Neuronal stem cell (in vitro differentiated cells): ENCODE measurements around the gene INO80.

Experiments used
- DNase-seq: peaks from one replicate; pipeline ENCODE4 v3.0.0-alpha.2; 2013; ENCODE audit warnings: low spot score
- H2AFZ ChIP-seq: one replicate; pipeline ENCODE4 v1.6.1; 2013; ENCODE audit warnings: mild to moderate bottlenecking, low read length, inconsistent platforms
- H2AK5ac ChIP-seq: 2 replicates; pipeline ENCODE4 v1.6.1; 2013; ENCODE audit warnings: low read depth, mild to moderate bottlenecking, inconsistent platforms, low read length, moderate library complexity, mixed read lengths
- H2BK120ac ChIP-seq: 2 replicates; pipeline ENCODE4 v1.6.1; 2013; ENCODE audit warnings: low read depth, mild to moderate bottlenecking, inconsistent platforms, low read length, moderate library complexity, mixed read lengths
- H2BK12ac ChIP-seq: one replicate; pipeline ENCODE4 v1.6.1; 2013; ENCODE audit warnings: low read length, inconsistent platforms
- H2BK15ac ChIP-seq: 2 replicates; pipeline ENCODE4 v1.6.1; 2013; ENCODE audit warnings: mild to moderate bottlenecking, low read length, inconsistent platforms, mixed read lengths
- H2BK5ac ChIP-seq: one replicate; pipeline ENCODE4 v1.6.1; 2013; ENCODE audit warnings: inconsistent platforms, mild to moderate bottlenecking, low read length, moderate library complexity
- H3K14ac ChIP-seq: one replicate; pipeline ENCODE4 v1.6.1; 2013; ENCODE audit warnings: low read length, inconsistent platforms
- H3K18ac ChIP-seq: 2 replicates; pipeline ENCODE4 v1.6.1; 2013; ENCODE audit warnings: low read length, inconsistent platforms
- H3K23ac ChIP-seq: 2 replicates; pipeline ENCODE4 v1.6.1; 2013; ENCODE audit warnings: low read depth, mild to moderate bottlenecking, mixed read lengths, low read length, inconsistent platforms; ENCODE audit not compliant: poor library complexity
- H3K27ac ChIP-seq: replicated peaks from 3 replicates; pipeline ENCODE4 v1.5.1; 2013; ENCODE audit warnings: low read length, inconsistent platforms
- H3K27me3 ChIP-seq, 3 experiments: 2 replicates each; pipeline ENCODE4 v1.6.1; 2013; ENCODE audit warnings: low read length in 3 of 3, mild to moderate bottlenecking in 2 of 3, inconsistent platforms in 1 of 3, low read depth in 1 of 3, mixed read lengths in 1 of 3, moderate library complexity in 1 of 3; ENCODE audit not compliant: control insufficient read depth in 3 of 3, insufficient read depth in 3 of 3
- H3K36me3 ChIP-seq, 2 donors: replicated peaks in 1 of 2; 2 replicates each; pipeline ENCODE4 v1.6.1; 2013; ENCODE audit warnings: low read length in 2 of 2; ENCODE audit not compliant: control insufficient read depth in 2 of 2, insufficient read depth in 2 of 2
- H3K4ac ChIP-seq: 2 replicates; pipeline ENCODE4 v1.6.1; 2013; ENCODE audit warnings: inconsistent platforms, mild to moderate bottlenecking, low read length, moderate library complexity
- H3K4me1 ChIP-seq, 2 donors: 1 replicate in 1 of 2; 2 replicates in 1 of 2; pipeline ENCODE4 v1.6.1; 2013; ENCODE audit warnings: low read length in 2 of 2, low read depth in 1 of 2; ENCODE audit not compliant: control insufficient read depth in 2 of 2, insufficient read depth in 1 of 2
- H3K4me2 ChIP-seq: one replicate; pipeline ENCODE4 v1.6.1; 2013; ENCODE audit warnings: mild to moderate bottlenecking, low read length, inconsistent platforms; ENCODE audit not compliant: insufficient read depth, poor library complexity, severe bottlenecking
- H3K4me3 ChIP-seq, 2 donors: 2 replicates each; pipeline ENCODE4 v1.5.1; 2013; ENCODE audit warnings: low read length in 2 of 2, mild to moderate bottlenecking in 2 of 2, inconsistent platforms in 1 of 2, moderate library complexity in 1 of 2
- H3K79me1 ChIP-seq: one replicate; pipeline ENCODE4 v1.6.1; 2013; ENCODE audit warnings: low read depth, mild to moderate bottlenecking, inconsistent platforms, low read length, moderate library complexity
- H3K9ac ChIP-seq: one replicate; pipeline ENCODE4 v1.6.1; 2013; ENCODE audit warnings: mild to moderate bottlenecking, low read depth, low read length, inconsistent platforms; ENCODE audit not compliant: poor library complexity
- H3K9me3 ChIP-seq, 2 donors: replicated peaks in 1 of 2; 2 replicates each; pipeline versions ENCODE3 to v1.6.1; 2013; ENCODE audit warnings: low read length in 2 of 2, mild to moderate bottlenecking in 2 of 2, inconsistent platforms in 1 of 2, low read depth in 1 of 2, mixed read lengths in 1 of 2, moderate library complexity in 1 of 2; ENCODE audit not compliant: control insufficient read depth in 2 of 2, insufficient read depth in 1 of 2
- H4K8ac ChIP-seq: one replicate; pipeline ENCODE4 v1.6.1; 2013; ENCODE audit warnings: low read depth, mild to moderate bottlenecking, inconsistent platforms, low read length, moderate library complexity
- H4K91ac ChIP-seq: one replicate; pipeline ENCODE4 v1.6.1; 2013; ENCODE audit warnings: low read length, low read depth, mild to moderate bottlenecking, inconsistent platforms; ENCODE audit not compliant: poor library complexity
- WGBS, 2 donors: extraction: QIAGEN DNeasy Blood & Tissue Kit; methylation state at CpG; one replicate each; pipeline ENCODE4 v1.1.7; 2013; ENCODE audit warnings: missing lambda C conversion rate in 2 of 2, mixed read lengths in 1 of 2; ENCODE audit not compliant: insufficient read length in 2 of 2, insufficient replicate concordance in 1 of 2; ENCODE audit errors: extremely low coverage in 2 of 2; 5-methylcytosine and 5-hydroxymethylcytosine counted together

The INO80 gene

GRCh38 chr15:41125063-41125669, 9.1 kb upstream of the INO80 start:
- WGBS, 2 donors, result no CpG with 5 or more reads among the region's 1 CpG
- Histone ChIP-seq H3K27me3 (peaks cover 0 to 3% (median 2%) of the 10 kb centered on the region in 3 experiments), H3K4me2 (no peak overlapping the region)

GRCh38 chr15:41124058-41124457, 8.0 kb upstream of the INO80 start:
- Histone ChIP-seq H3K9me3 (no peaks in the 10 kb centered on the region), H3K27me3 (peaks cover 0 to 3% (median 2%) of the 10 kb centered on the region in 3 experiments), H3K27ac (no peak overlapping the region), H2BK12ac (no peak overlapping the region), H3K4ac (no peak overlapping the region), H2BK15ac (no peak overlapping the region), H2AFZ (no peak overlapping the region), H3K18ac (no peak overlapping the region), H2AK5ac (no peak overlapping the region), H3K79me1 (no peaks in the 10 kb centered on the region), H2BK120ac (no peak overlapping the region), H3K4me2 (no peak overlapping the region), H3K9ac (no peak overlapping the region), H3K23ac (no peak overlapping the region), H3K4me1 (no peaks in the 10 kb centered on the region), H3K14ac (no peak overlapping the region), H3K4me3 (no peak overlapping the region), H4K91ac (no peak overlapping the region), H2BK5ac (no peak overlapping the region), H4K8ac (no peak overlapping the region), H3K36me3 (no peaks in the 10 kb centered on the region)
- no CpG with 5 or more reads among the region's 5 CpGs for WGBS, 2 donors
- DNase-seq, result no peak

More at GRCh38 chr15:41125063-41125669, 9.1 kb upstream of the INO80 start:
- no peak overlapping the region for H2BK5ac ChIP-seq
- H3K79me1 ChIP-seq, result no peaks in the 10 kb centered on the region
- H3K27ac ChIP-seq, result no peak overlapping the region
- DNase-seq, result no peak
- no peak overlapping the region for H2BK15ac ChIP-seq
- H3K14ac ChIP-seq, result no peak overlapping the region
- no peak overlapping the region for H2BK12ac ChIP-seq
- H4K8ac ChIP-seq, result no peak overlapping the region
- H3K4me3 ChIP-seq, result no peak overlapping the region
- no peak overlapping the region for H3K23ac ChIP-seq
- H3K9ac ChIP-seq, result no peak overlapping the region
- no peaks in the 10 kb centered on the region for H3K4me1 ChIP-seq
- no peak overlapping the region for H2AK5ac ChIP-seq
- no peak overlapping the region for H3K18ac ChIP-seq
- no peak overlapping the region for H2AFZ ChIP-seq
- no peaks in the 10 kb centered on the region for H3K9me3 ChIP-seq
- H2BK120ac ChIP-seq, result no peak overlapping the region
- no peaks in the 10 kb centered on the region for H3K36me3 ChIP-seq
- H4K91ac ChIP-seq, result no peak overlapping the region
- no peak overlapping the region for H3K4ac ChIP-seq

GRCh38 chr15:41122849-41123248, 6.8 kb upstream of the INO80 start:
- no CpG with 5 or more reads among the region's 2 CpGs for WGBS, 2 donors
- H2BK15ac ChIP-seq, result no peak overlapping the region

GRCh38 chr15:41121951-41122350, 5.9 kb upstream of the INO80 start:
- Histone ChIP-seq H3K4me2 (no peak overlapping the region), H3K36me3 (no peaks in the 10 kb centered on the region), H3K14ac (no peak overlapping the region), H2AK5ac (no peak overlapping the region), H3K9me3 (no peaks in the 10 kb centered on the region), H2BK120ac (no peak overlapping the region), H3K27ac (no peak overlapping the region), H3K79me1 (no peaks in the 10 kb centered on the region), H3K4ac (no peak overlapping the region), H2BK12ac (no peak overlapping the region), H4K8ac (no peak overlapping the region), H3K4me1 (peaks cover 0 to under 1% of the 10 kb centered on the region in 2 donors), H4K91ac (no peak overlapping the region), H2BK15ac (no peak overlapping the region), H3K9ac (no peak overlapping the region), H3K4me3 (no peak overlapping the region), H3K27me3 (peaks cover 0 to 3% (median 2%) of the 10 kb centered on the region in 3 experiments), H2AFZ (no peak overlapping the region), H2BK5ac (no peak overlapping the region), H3K18ac (no peak overlapping the region), H3K23ac (no peak overlapping the region)
- no peak for DNase-seq
- no CpG with 5 or more reads among the region's 5 CpGs for WGBS, 2 donors

More at GRCh38 chr15:41122849-41123248, 6.8 kb upstream of the INO80 start:
- Histone ChIP-seq H3K36me3 (no peaks in the 10 kb centered on the region), H3K27ac (no peak overlapping the region), H3K27me3 (peaks cover 0 to 3% (median 2%) of the 10 kb centered on the region in 3 experiments), H3K4me3 (no peak overlapping the region), H3K9ac (no peak overlapping the region), H2AK5ac (no peak overlapping the region), H2BK120ac (no peak overlapping the region), H3K18ac (no peak overlapping the region), H4K91ac (no peak overlapping the region), H2AFZ (no peak overlapping the region), H3K4me1 (no peaks in the 10 kb centered on the region), H2BK5ac (no peak overlapping the region), H2BK12ac (no peak overlapping the region), H3K4ac (no peak overlapping the region), H3K14ac (no peak overlapping the region), H3K4me2 (no peak overlapping the region), H4K8ac (no peak overlapping the region), H3K79me1 (no peaks in the 10 kb centered on the region), H3K23ac (no peak overlapping the region), H3K9me3 (no peaks in the 10 kb centered on the region)
- no peak for DNase-seq
